Stomach (tissue), 4 donors: Measurements from ENCODE around the gene CDH22.

Experiments used
- CTCF ChIP-seq, 7 experiments: fragments of 450-650 bp in 4 of 7; fragments of 200-600 bp in 3 of 7; sonication (generic) in 3 of 7; IDR thresholded peaks; one replicate each; pipeline ENCODE4 v1.5.1; 2016 to 2019; ENCODE audit warnings: antibody characterized with exemption in 7 of 7, control low read depth in 2 of 7, mild to moderate bottlenecking in 1 of 7
- EP300 ChIP-seq: sonication (generic); formaldehyde crosslinking; IDR thresholded peaks from one replicate; pipeline ENCODE4 v1.6.1; 2017; ENCODE audit warnings: antibody characterized with exemption
- POLR2A ChIP-seq, 4 donors: fragments of 450-650 bp; IDR thresholded peaks; one replicate each; pipeline ENCODE4 v1.6.1; 2016; ENCODE audit warnings: antibody characterized with exemption in 4 of 4, control low read depth in 2 of 4, mild to moderate bottlenecking in 1 of 4, moderate library complexity in 1 of 4
- POLR2AphosphoS5 ChIP-seq, 3 donors: sonication (generic); formaldehyde crosslinking; IDR thresholded peaks; one replicate each; pipeline ENCODE4 v1.6.1; 2016; ENCODE audit warnings: antibody characterized with exemption in 3 of 3

DNA sequence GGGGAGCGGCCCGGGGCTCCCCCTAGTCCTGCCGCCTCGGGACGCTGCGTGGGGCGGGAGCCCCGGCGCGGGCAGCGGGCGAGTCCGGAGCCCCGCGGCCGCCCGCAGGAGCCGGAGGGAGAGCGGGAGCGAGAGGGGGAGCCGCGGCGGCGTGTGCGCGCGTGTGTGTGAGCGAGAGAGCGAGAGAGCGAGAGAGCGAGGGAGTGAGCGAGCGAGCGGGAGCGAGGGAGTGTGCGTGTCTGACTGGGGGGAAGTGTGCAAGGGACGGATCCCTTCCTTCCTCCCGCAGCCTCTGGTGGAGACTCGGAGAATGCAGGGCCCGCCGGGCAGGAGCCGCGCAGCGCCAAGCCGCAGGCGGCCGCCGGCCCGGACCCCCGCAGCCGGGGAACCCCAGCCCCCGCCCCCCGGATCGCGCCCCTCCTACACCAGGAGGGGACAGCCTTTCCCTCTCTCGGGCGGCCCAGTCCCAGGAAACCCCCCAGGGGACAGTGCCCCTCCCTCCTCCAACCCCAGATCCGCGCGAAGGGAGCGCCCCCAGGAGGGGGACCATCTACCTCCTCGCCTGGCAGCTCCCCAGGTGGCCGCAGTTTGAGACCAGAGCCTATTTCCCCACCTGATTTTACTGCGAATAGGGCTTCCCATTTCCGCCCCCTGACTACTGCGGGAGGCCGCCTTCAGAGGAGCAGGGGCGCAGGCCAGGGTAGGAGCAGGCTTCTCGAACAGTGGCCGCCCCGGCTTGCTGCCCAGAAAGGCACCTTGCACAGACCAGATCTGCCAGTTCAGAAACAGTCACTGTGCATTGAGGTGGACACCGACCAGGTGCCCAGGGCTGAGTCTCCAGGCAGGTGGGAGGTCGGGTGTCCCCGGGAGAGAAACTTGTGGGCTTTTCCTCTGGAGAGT is at the start of gene CDH22:
- peak in 3 of 7 experiments; percentile 28 to 58 (median 50) for TF ChIP-seq CTCF (IDR thresholded peaks at IDR 0.05)
- TF ChIP-seq POLR2A (IDR thresholded peaks at IDR 0.05) = no peak
- no peak for TF ChIP-seq POLR2AphosphoS5 (IDR thresholded peaks at IDR 0.05)
- no peak for TF ChIP-seq EP300
